H1 (cell line): ENCODE measurements around the gene TCF4. TPM values are rescaled to one million over a fixed set of nuclear protein-coding genes. Genes with fewer than 3 reads are reported as not detected.

Experiments used
- CTCF ChIA-PET: fragments of 300-600 bp; sonication (Branson Sonifier 250); formaldehyde crosslinking; loops from one replicate; lab custom pipeline; 2021; ENCODE audit not compliant: partially characterized antibody; lab: Charles Lee
- POLR2A ChIA-PET: fragments of 300-600 bp; sonication (Branson Sonifier 250); formaldehyde crosslinking; loops from one replicate; lab custom pipeline; 2021; ENCODE audit warnings: inconsistent platforms; ENCODE audit not compliant: partially characterized antibody; lab: Charles Lee
- DNase-seq, 2 experiments: peaks; one replicate each; pipeline versions ENCODE4 v3.0.0 to v3.0.0-alpha.2; 2010 to 2022; ENCODE audit warnings: low spot score in 2 of 2, low read depth in 1 of 2, mixed read lengths in 1 of 2
- FAIRE-seq: peaks from 2 replicates; lab custom pipeline; 2011; peaks lifted over from hg19 to GRCh38; lab: Jason Lieb, UNC
- H2AFZ ChIP-seq: 2 replicates; pipeline ENCODE4 v1.8.1; 2012; ENCODE audit warnings: low read length, inconsistent platforms
- H2AK5ac ChIP-seq: 2 replicates; pipeline ENCODE4 v1.6.1; 2013; ENCODE audit warnings: low read depth, low read length
- H2BK120ac ChIP-seq: replicated peaks from 2 replicates; pipeline ENCODE3; 2013; ENCODE audit warnings: low read depth, low read length, inconsistent platforms
- H2BK12ac ChIP-seq: 2 replicates; pipeline ENCODE4 v1.6.1; 2013; ENCODE audit warnings: low read depth, low read length
- H2BK15ac ChIP-seq: 2 replicates; pipeline ENCODE4 v1.6.1; 2013; ENCODE audit warnings: low read length
- H2BK20ac ChIP-seq: 2 replicates; pipeline ENCODE4 v1.6.1; 2013; ENCODE audit warnings: low read length
- H2BK5ac ChIP-seq: 2 replicates; pipeline ENCODE4 v1.6.1; 2013; ENCODE audit warnings: low read depth, low read length
- H3K14ac ChIP-seq: 2 replicates; pipeline ENCODE4 v1.6.1; 2013; ENCODE audit warnings: inconsistent platforms; ENCODE audit not compliant: insufficient read length
- H3K18ac ChIP-seq: 2 replicates; pipeline ENCODE4 v1.6.1; 2013; ENCODE audit warnings: low read length; ENCODE audit errors: extremely low read depth
- H3K23ac ChIP-seq: 2 replicates; pipeline ENCODE4 v1.6.1; 2013; ENCODE audit warnings: inconsistent platforms; ENCODE audit not compliant: insufficient read length
- H3K23me2 ChIP-seq: 2 replicates; pipeline ENCODE4 v1.6.1; 2013; ENCODE audit warnings: low read depth, low read length
- H3K27ac ChIP-seq: 2 replicates; pipeline ENCODE4 v1.6.1; 2011; ENCODE audit warnings: low read depth, low read length, inconsistent platforms
- H3K27me3 ChIP-seq, 4 experiments: replicated peaks in 1 of 4; 1 replicate in 1 of 4; 2 replicates in 3 of 4; pipeline versions ENCODE4 v1.6.1 to v1.8.1; 2011 to 2013; ENCODE audit warnings: low read length in 3 of 4, mild to moderate bottlenecking in 3 of 4, inconsistent platforms in 2 of 4, mixed read lengths in 2 of 4, moderate library complexity in 1 of 4; ENCODE audit not compliant: control insufficient read depth in 3 of 4, insufficient read depth in 3 of 4; ENCODE audit errors: extremely low read depth in 1 of 4
- H3K36me3 ChIP-seq, 4 experiments: 2 replicates each; pipeline versions ENCODE4 v1.6.1 to v1.8.1; 2011 to 2013; ENCODE audit warnings: mild to moderate bottlenecking in 4 of 4, low read length in 3 of 4, moderate library complexity in 2 of 4, control low read depth in 1 of 4, inconsistent platforms in 1 of 4; ENCODE audit not compliant: insufficient read depth in 4 of 4, control insufficient read depth in 2 of 4
- H3K4ac ChIP-seq: replicated peaks from 2 replicates; pipeline ENCODE3; 2013; ENCODE audit warnings: low read length, low read depth, mixed read lengths, inconsistent platforms; ENCODE audit not compliant: insufficient read length
- H3K4me1 ChIP-seq, 4 experiments: replicated peaks in 1 of 4; 1 replicate in 1 of 4; 2 replicates in 3 of 4; pipeline versions ENCODE4 v1.6.1 to v1.8.1; 2011 to 2013; ENCODE audit warnings: low read length in 3 of 4, inconsistent platforms in 2 of 4, mixed read lengths in 1 of 4; ENCODE audit not compliant: insufficient read depth in 4 of 4, control insufficient read depth in 3 of 4
- H3K4me2 ChIP-seq, 2 experiments: 2 replicates each; pipeline versions ENCODE4 v1.6.1 to v1.8.1; 2011 to 2013; ENCODE audit warnings: low read depth in 2 of 2, low read length in 2 of 2, control low read depth in 1 of 2, inconsistent platforms in 1 of 2, mild to moderate bottlenecking in 1 of 2; ENCODE audit not compliant: insufficient read depth in 1 of 2
- H3K4me3 ChIP-seq, 4 experiments: fragments of 200-600, 300-600 bp in 1 of 4; sonication (generic), shearing (Covaris generic), sonication (Bioruptor Twin) in 1 of 4; 2 replicates each; pipeline versions ENCODE4 v1.5.1 to v1.8.1; 2011 to 2016; ENCODE audit warnings: low read length in 4 of 4, low read depth in 3 of 4, control low read depth in 2 of 4, inconsistent platforms in 2 of 4, mild to moderate bottlenecking in 2 of 4, mixed read lengths in 1 of 4, moderate library complexity in 1 of 4; ENCODE audit not compliant: insufficient read depth in 2 of 4; ENCODE audit errors: extremely low read depth in 1 of 4
- H3K56ac ChIP-seq: replicated peaks from 2 replicates; pipeline ENCODE3; 2013; ENCODE audit warnings: low read depth, mild to moderate bottlenecking, mixed read lengths, low read length, inconsistent platforms; ENCODE audit not compliant: insufficient read length
- H3K79me1 ChIP-seq: 2 replicates; pipeline ENCODE4 v1.6.1; 2013; ENCODE audit warnings: low read depth, low read length, control low read depth
- H3K79me2 ChIP-seq, 2 experiments: 2 replicates each; pipeline versions ENCODE4 v1.6.1 to v1.8.1; 2012 to 2013; ENCODE audit warnings: low read length in 2 of 2, mild to moderate bottlenecking in 2 of 2, inconsistent platforms in 1 of 2; ENCODE audit not compliant: insufficient read depth in 2 of 2, control insufficient read depth in 1 of 2
- H3K9ac ChIP-seq, 4 experiments: replicated peaks in 1 of 4; 1 replicate in 1 of 4; 2 replicates in 3 of 4; pipeline versions ENCODE4 v1.6.1 to v1.8.1; 2011 to 2013; ENCODE audit warnings: low read depth in 3 of 4, low read length in 3 of 4, control low read depth in 2 of 4, mild to moderate bottlenecking in 2 of 4, moderate library complexity in 2 of 4, inconsistent platforms in 1 of 4; ENCODE audit errors: extremely low read depth in 1 of 4
- H3K9me3 ChIP-seq, 2 experiments: 2 replicates each; pipeline versions ENCODE4 v1.6.1 to v1.8.1; 2012 to 2013; ENCODE audit warnings: mild to moderate bottlenecking in 2 of 2, moderate library complexity in 2 of 2, control low read depth in 1 of 2, inconsistent platforms in 1 of 2, low read depth in 1 of 2, low read length in 1 of 2, mixed read lengths in 1 of 2; ENCODE audit not compliant: insufficient read depth in 2 of 2
- H4K20me1 ChIP-seq, 2 experiments: replicated peaks in 1 of 2; 2 replicates each; pipeline versions ENCODE3 to v1.8.1; 2011 to 2013; ENCODE audit warnings: inconsistent platforms in 2 of 2, low read length in 2 of 2, mild to moderate bottlenecking in 1 of 2; ENCODE audit not compliant: insufficient read depth in 2 of 2, control insufficient read depth in 1 of 2
- H4K5ac ChIP-seq: 2 replicates; pipeline ENCODE4 v1.6.1; 2013; ENCODE audit warnings: low read length, low read depth, mixed read lengths, inconsistent platforms; ENCODE audit not compliant: insufficient read length
- H4K8ac ChIP-seq: 2 replicates; pipeline ENCODE4 v1.8.0; 2013; ENCODE audit warnings: mild to moderate bottlenecking, moderate library complexity, low read length, inconsistent platforms; ENCODE audit not compliant: insufficient read depth; ENCODE audit errors: extremely low read depth
- H4K91ac ChIP-seq: replicated peaks from 2 replicates; pipeline ENCODE3; 2013; ENCODE audit warnings: low read length, mixed read lengths, inconsistent platforms; ENCODE audit not compliant: insufficient read length
- ASH2L ChIP-seq: fragments of 200-600, 300-600 bp; sonication (generic); IDR thresholded peaks from one replicate; pipeline ENCODE4 v1.7.1; 2017; ENCODE audit warnings: low read length
- BCL11A ChIP-seq, 2 experiments: IDR thresholded peaks; one replicate each; pipeline ENCODE4 v1.6.1; 2011; ENCODE audit warnings: low read depth in 2 of 2, low read length in 2 of 2, mild to moderate bottlenecking in 2 of 2
- CREB1 ChIP-seq: IDR thresholded peaks from 2 replicates; pipeline ENCODE4 v1.6.1; 2012; ENCODE audit warnings: inconsistent platforms
- FOSL1 ChIP-seq: IDR thresholded peaks from 2 replicates; pipeline ENCODE4 v1.6.1; 2011; ENCODE audit warnings: mild to moderate bottlenecking, low read depth, low read length, moderate library complexity; ENCODE audit not compliant: insufficient read depth
- GABPA ChIP-seq: IDR thresholded peaks from 2 replicates; pipeline ENCODE4 v1.6.1; 2011; ENCODE audit warnings: mild to moderate bottlenecking, low read length, moderate library complexity, borderline replicate concordance; ENCODE audit not compliant: insufficient read depth
- NANOG ChIP-seq: IDR thresholded peaks from 2 replicates; pipeline ENCODE4 v1.6.1; 2011; ENCODE audit warnings: low read length, low read depth, mild to moderate bottlenecking, inconsistent platforms; ENCODE audit not compliant: insufficient read depth, poor library complexity, severe bottlenecking
- PHF8 ChIP-seq: fragments of 200-600 bp; sonication (generic); conservative IDR thresholded peaks from 2 replicates; pipeline ENCODE4 v1.7.1; 2012; ENCODE audit warnings: low read depth, mild to moderate bottlenecking, inconsistent platforms, low read length, moderate library complexity
- RFX5 ChIP-seq: IDR thresholded peaks from 2 replicates; pipeline ENCODE4 v1.6.1; 2011; ENCODE audit warnings: low read depth, low read length, improper control_type of control experiment, borderline replicate concordance
- SIN3A ChIP-seq, 2 experiments: IDR thresholded peaks in 1 of 2; conservative IDR thresholded peaks in 1 of 2; 2 replicates each; pipeline ENCODE4 v1.6.1; 2011 to 2012; ENCODE audit warnings: low read length in 2 of 2, improper control_type of control experiment in 1 of 2, low read depth in 1 of 2, mild to moderate bottlenecking in 1 of 2
- SP1 ChIP-seq: IDR thresholded peaks from 2 replicates; pipeline ENCODE4 v1.6.1; 2011; ENCODE audit warnings: low read depth, low read length
- ZNF274 ChIP-seq: IDR thresholded peaks from 2 replicates; pipeline ENCODE4 v1.7.0; 2012; ENCODE audit warnings: low read length, borderline replicate concordance; ENCODE audit errors: extremely low read depth
- polyA plus RNA-seq, 7 experiments: library from polyadenylated mRNA; depleted of rRNA in 3 of 7; stranded (reverse) in 5 of 7; unstranded in 2 of 7; fragments of >200 nt in 5 of 7; fragments of 200-250 nt in 2 of 7; gene quantifications; 1 replicate in 5 of 7; 2 replicates in 1 of 7; 4 replicates in 1 of 7; pipeline versions ENCODE4 v1.2.1 to v1.2.3, GENCODE V29; 2011 to 2013; ENCODE audit warnings: missing spikeins in 2 of 7, mixed read lengths in 2 of 7
- total RNA-seq: library from RNA; stranded (reverse); fragmentation: NEBNext Ultra II Directional; extraction: Animal tissue kit (Norgen Biotek cat#: 25700); gene quantifications from 2 replicates; pipeline ENCODE4 v1.2.1, GENCODE V29; 2021

Gene TCF4
- total and polyA plus RNA-seq, 2 of the 8 experiments (the other 6 are each of a cell fraction or from before 2014, with no cell fraction given): 59.3 to 118 TPM

GRCh38 chr18:55440988-55441387, 147.0 kb downstream of the TCF4 start:
- no peak overlapping the region for H3K4ac ChIP-seq
- no peak overlapping the region for H2AFZ ChIP-seq
- H3K36me3 ChIP-seq: peaks cover 0 to 8% (median 0%) of the 10 kb centered on the region in 4 experiments; a peak in 1 of 8 replicates
- no peak for DNase-seq
- H3K4me3 ChIP-seq: no peak overlapping the region
- no peak overlapping the region for H2AK5ac ChIP-seq
- H3K9me3 ChIP-seq: peaks cover 4 to 7% of the 10 kb centered on the region in 2 experiments; a peak in 3 of 4 replicates
- no peak overlapping the region for H2BK5ac ChIP-seq
- H3K23ac ChIP-seq: no peak overlapping the region
- TF ChIP-seq ASH2L (no peak), RFX5 (no peak), FOSL1 (no peak), CREB1 (no peak), NANOG (no peak), GABPA (no peak), PHF8 (no peak), ZNF274 (no peak), BCL11A (IDR thresholded peaks at IDR 0.05; ENCODE audit: low read depth in 2 of 2, low read length in 2 of 2) (no peak), SIN3A (conservative IDR thresholded peaks at IDR 0.05 in 1 of 2, IDR thresholded peaks at IDR 0.05 in 1 of 2; ENCODE audit: low read depth in 1 of 2, low read length in 2 of 2) (no peak), SP1 (no peak)
- TF ChIP-seq, all 59 proteins: peak for 0
- no peak overlapping the region for H3K18ac ChIP-seq
- peaks cover 4 to 25% (median 18%) of the 10 kb centered on the region in 4 experiments for H3K4me1 ChIP-seq
- H2BK15ac ChIP-seq: no peak overlapping the region
- peaks cover 5% of the 10 kb centered on the region; the same call in 1 of the 2 replicates for H3K79me1 ChIP-seq
- ChIA-PET POLR2A (interaction anchor here (0.9 kb wide), 1 partner anchor 9 kb away, joined by 5 read pairs; no protein-coding TSS in a partner anchor), CTCF (interaction anchor here (1.1 to 2.8 kb wide), 4 partner anchors 8 to 81 kb away, joined by 3 to 14 read pairs (median 4); no protein-coding TSS in a partner anchor)
- FAIRE-seq: no peak
- H3K27me3 ChIP-seq: no peaks in the 10 kb centered on the region
- H3K27ac ChIP-seq: no peak overlapping the region
- H3K56ac ChIP-seq: no peak overlapping the region
- H2BK120ac ChIP-seq: no peak overlapping the region
- H2BK20ac ChIP-seq: no peak overlapping the region
- H4K20me1 ChIP-seq: peaks cover 1 to 2% of the 10 kb centered on the region in 2 experiments
- H4K5ac ChIP-seq: no peak overlapping the region
- H3K14ac ChIP-seq: no peak overlapping the region
- no peak overlapping the region for H2BK12ac ChIP-seq
- H4K91ac ChIP-seq: no peak overlapping the region
- H3K4me2 ChIP-seq: no peak overlapping the region
- H3K79me2 ChIP-seq: peaks cover 6 to 80% of the 10 kb centered on the region in 2 experiments; a peak in 3 of 4 replicates
- no peaks in the 10 kb centered on the region; the same call in 1 of the 2 replicates for H3K23me2 ChIP-seq
- no peak overlapping the region for H4K8ac ChIP-seq
- H3K9ac ChIP-seq: no peak overlapping the region
